Neural cell (in vitro differentiated cells): ENCODE results near the gene WNT3. TPM values are rescaled to one million over a fixed set of nuclear protein-coding genes. Genes with fewer than 3 reads are reported as not detected.

Source experiments
- H2AFZ ChIP-seq: fragments of 200-600, 300-800 bp; sonication (generic), shearing (Covaris generic); 2 replicates; pipeline ENCODE4 v1.6.0; 2014; ENCODE audit warnings: low read depth, mild to moderate bottlenecking, antibody characterized with exemption, low read length, moderate library complexity
- H3F3A ChIP-seq: fragments of 200-600 bp; shearing (Covaris generic); 2 replicates; pipeline ENCODE4 v1.6.1; 2016; ENCODE audit warnings: mild to moderate bottlenecking, moderate library complexity, mixed read lengths, antibody characterized with exemption, low read length; ENCODE audit not compliant: insufficient read depth, poor library complexity, severe bottlenecking
- H3K27ac ChIP-seq: fragments of 200-600, 300-800 bp; sonication (generic), shearing (Covaris generic); 2 replicates; pipeline ENCODE4 v1.5.1; 2014; ENCODE audit warnings: mild to moderate bottlenecking, low read length, moderate library complexity
- H3K27me3 ChIP-seq: fragments of 300-800, 200-600 bp; sonication (generic), shearing (Covaris generic); 2 replicates; pipeline ENCODE4 v1.6.0; 2014; ENCODE audit warnings: mild to moderate bottlenecking, low read depth, low read length, moderate library complexity; ENCODE audit not compliant: insufficient read depth
- H3K36me3 ChIP-seq: fragments of 300-800, 200-600 bp; sonication (generic), shearing (Covaris generic); 2 replicates; pipeline ENCODE4 v1.5.1; 2014; ENCODE audit warnings: mild to moderate bottlenecking, antibody characterized with exemption, low read length, moderate library complexity; ENCODE audit not compliant: insufficient read depth
- H3K4me2 ChIP-seq: fragments of 300-800, 200-600 bp; sonication (generic), shearing (Covaris generic); 2 replicates; pipeline ENCODE4 v1.6.0; 2014; ENCODE audit warnings: mild to moderate bottlenecking, low read length
- H3K4me3 ChIP-seq: fragments of 300-800, 200-600 bp; sonication (generic), shearing (Covaris generic); 2 replicates; pipeline ENCODE4 v1.5.1; 2014; ENCODE audit warnings: mild to moderate bottlenecking, low read length, moderate library complexity
- H3K79me2 ChIP-seq: fragments of 200-600 bp; shearing (Covaris generic); replicated peaks from 2 replicates; pipeline ENCODE4 v1.6.0; 2014; ENCODE audit warnings: mild to moderate bottlenecking, low read length, moderate library complexity; ENCODE audit not compliant: insufficient read depth
- H3K9ac ChIP-seq: fragments of 300-800, 200-600 bp; sonication (generic), shearing (Covaris generic); 2 replicates; pipeline ENCODE4 v1.6.1; 2016; ENCODE audit warnings: mild to moderate bottlenecking, low read length, mixed read lengths
- H3K9me2 ChIP-seq: fragments of 200-600 bp; shearing (Covaris generic); 2 replicates; pipeline ENCODE4 v1.6.1; 2016; ENCODE audit warnings: mild to moderate bottlenecking, low read length, mixed read lengths; ENCODE audit not compliant: insufficient read depth
- H3K9me3 ChIP-seq: fragments of 200-600, 300-800 bp; sonication (generic), shearing (Covaris generic); 2 replicates; pipeline ENCODE4 v1.6.1; 2016; ENCODE audit warnings: mild to moderate bottlenecking, mixed run types, low read length, moderate library complexity, mixed read lengths
- H4K20me1 ChIP-seq: fragments of 200-600 bp; shearing (Covaris generic); 2 replicates; pipeline ENCODE4 v1.6.1; 2016; ENCODE audit warnings: mild to moderate bottlenecking, mixed run types; ENCODE audit not compliant: insufficient read depth
- EP300 ChIP-seq: fragments of 450-650 bp; conservative IDR thresholded peaks from 2 replicates; pipeline ENCODE4 v1.6.1; 2014; ENCODE audit warnings: antibody characterized with exemption, mild to moderate bottlenecking, moderate library complexity; ENCODE audit not compliant: poor library complexity, severe bottlenecking
- EZH2 ChIP-seq: fragments of 200-600, 300-800 bp; shearing (Covaris generic), sonication (generic); IDR thresholded peaks from 2 replicates; pipeline ENCODE4 v1.6.1; 2014; ENCODE audit warnings: antibody characterized with exemption, low read length, borderline replicate concordance, mild to moderate bottlenecking; ENCODE audit not compliant: insufficient read depth, poor library complexity, severe bottlenecking
- MXI1 ChIP-seq: fragments of 450-650 bp; conservative IDR thresholded peaks from 2 replicates; pipeline ENCODE4 v1.6.1; 2014; ENCODE audit warnings: antibody characterized with exemption, mild to moderate bottlenecking; ENCODE audit not compliant: poor library complexity, severe bottlenecking
- POLR2AphosphoS5 ChIP-seq: IDR thresholded peaks from 2 replicates; pipeline ENCODE4 v1.6.1; 2012
- RAD21 ChIP-seq: fragments of 450-650 bp; conservative IDR thresholded peaks from 2 replicates; pipeline ENCODE4 v1.6.1; 2014; ENCODE audit warnings: antibody characterized with exemption, mild to moderate bottlenecking, moderate library complexity
- SMC3 ChIP-seq: fragments of 450-650 bp; conservative IDR thresholded peaks from 2 replicates; pipeline ENCODE4 v1.6.1; 2014; ENCODE audit warnings: antibody characterized with exemption, mild to moderate bottlenecking, moderate library complexity; ENCODE audit not compliant: poor library complexity
- TAF1 ChIP-seq: IDR thresholded peaks from 2 replicates; pipeline ENCODE4 v1.6.1; 2012; ENCODE audit warnings: low read depth
- polyA plus RNA-seq: library from polyadenylated mRNA; depleted of rRNA; stranded (reverse); fragments of >200 nt; gene quantifications from 2 replicates; pipeline ENCODE4 v1.2.3, GENCODE V29; 2014
- TF ChIP-seq, protein P1 (sequence below): fragments of 450-650 bp; IDR thresholded peaks from 2 replicates; pipeline ENCODE4 v1.5.1; 2014; ENCODE audit warnings: antibody characterized with exemption, mild to moderate bottlenecking, moderate library complexity; ENCODE audit not compliant: poor library complexity, severe bottlenecking
- TF ChIP-seq, protein P2 (sequence below): IDR thresholded peaks from 2 replicates; pipeline ENCODE4 v1.6.1; 2012; ENCODE audit warnings: borderline replicate concordance

WNT3 gene
- polyA plus RNA-seq, 1 donor from 2014 or later, result 7.6 TPM

DNA sequence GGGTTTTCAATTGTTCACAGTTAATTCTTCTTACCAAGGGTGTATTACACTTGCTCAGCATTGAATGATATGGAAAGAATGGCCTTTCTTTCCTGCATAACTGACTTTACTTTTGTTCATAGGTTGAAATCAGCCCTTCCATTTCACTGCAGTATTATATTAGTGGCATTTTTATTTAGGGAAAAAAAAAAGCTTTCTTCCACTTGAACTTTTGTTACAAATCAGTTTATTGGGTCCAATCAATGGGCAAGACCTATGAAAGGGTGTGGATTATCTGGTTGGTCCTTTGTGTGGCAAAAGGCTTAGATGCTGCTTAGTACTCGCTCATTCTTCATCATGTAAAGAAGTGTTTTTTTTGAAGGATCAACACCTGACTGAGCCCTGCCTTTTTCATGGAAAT is 74.1 kb downstream of the WNT3 start:
- Histone ChIP-seq H3K9ac (no peak overlapping the region), H3K9me2 (no peaks in the 10 kb centered on the region), H3F3A (no peaks in the 10 kb centered on the region), H4K20me1 (no peaks in the 10 kb centered on the region), H3K9me3 (no peaks in the 10 kb centered on the region), H3K4me2 (no peak overlapping the region), H3K27me3 (no peaks in the 10 kb centered on the region), H3K36me3 (no peaks in the 10 kb centered on the region), H3K27ac (no peak overlapping the region), H3K79me2 (no peaks in the 10 kb centered on the region), H2AFZ (no peak overlapping the region), H3K4me3 (no peak overlapping the region)
- no peak for TF ChIP-seq SMC3
- TF ChIP-seq, protein P1, sequence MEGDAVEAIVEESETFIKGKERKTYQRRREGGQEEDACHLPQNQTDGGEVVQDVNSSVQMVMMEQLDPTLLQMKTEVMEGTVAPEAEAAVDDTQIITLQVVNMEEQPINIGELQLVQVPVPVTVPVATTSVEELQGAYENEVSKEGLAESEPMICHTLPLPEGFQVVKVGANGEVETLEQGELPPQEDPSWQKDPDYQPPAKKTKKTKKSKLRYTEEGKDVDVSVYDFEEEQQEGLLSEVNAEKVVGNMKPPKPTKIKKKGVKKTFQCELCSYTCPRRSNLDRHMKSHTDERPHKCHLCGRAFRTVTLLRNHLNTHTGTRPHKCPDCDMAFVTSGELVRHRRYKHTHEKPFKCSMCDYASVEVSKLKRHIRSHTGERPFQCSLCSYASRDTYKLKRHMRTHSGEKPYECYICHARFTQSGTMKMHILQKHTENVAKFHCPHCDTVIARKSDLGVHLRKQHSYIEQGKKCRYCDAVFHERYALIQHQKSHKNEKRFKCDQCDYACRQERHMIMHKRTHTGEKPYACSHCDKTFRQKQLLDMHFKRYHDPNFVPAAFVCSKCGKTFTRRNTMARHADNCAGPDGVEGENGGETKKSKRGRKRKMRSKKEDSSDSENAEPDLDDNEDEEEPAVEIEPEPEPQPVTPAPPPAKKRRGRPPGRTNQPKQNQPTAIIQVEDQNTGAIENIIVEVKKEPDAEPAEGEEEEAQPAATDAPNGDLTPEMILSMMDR, result no peak
- no peak for TF ChIP-seq EP300
- TF ChIP-seq, protein P2, sequence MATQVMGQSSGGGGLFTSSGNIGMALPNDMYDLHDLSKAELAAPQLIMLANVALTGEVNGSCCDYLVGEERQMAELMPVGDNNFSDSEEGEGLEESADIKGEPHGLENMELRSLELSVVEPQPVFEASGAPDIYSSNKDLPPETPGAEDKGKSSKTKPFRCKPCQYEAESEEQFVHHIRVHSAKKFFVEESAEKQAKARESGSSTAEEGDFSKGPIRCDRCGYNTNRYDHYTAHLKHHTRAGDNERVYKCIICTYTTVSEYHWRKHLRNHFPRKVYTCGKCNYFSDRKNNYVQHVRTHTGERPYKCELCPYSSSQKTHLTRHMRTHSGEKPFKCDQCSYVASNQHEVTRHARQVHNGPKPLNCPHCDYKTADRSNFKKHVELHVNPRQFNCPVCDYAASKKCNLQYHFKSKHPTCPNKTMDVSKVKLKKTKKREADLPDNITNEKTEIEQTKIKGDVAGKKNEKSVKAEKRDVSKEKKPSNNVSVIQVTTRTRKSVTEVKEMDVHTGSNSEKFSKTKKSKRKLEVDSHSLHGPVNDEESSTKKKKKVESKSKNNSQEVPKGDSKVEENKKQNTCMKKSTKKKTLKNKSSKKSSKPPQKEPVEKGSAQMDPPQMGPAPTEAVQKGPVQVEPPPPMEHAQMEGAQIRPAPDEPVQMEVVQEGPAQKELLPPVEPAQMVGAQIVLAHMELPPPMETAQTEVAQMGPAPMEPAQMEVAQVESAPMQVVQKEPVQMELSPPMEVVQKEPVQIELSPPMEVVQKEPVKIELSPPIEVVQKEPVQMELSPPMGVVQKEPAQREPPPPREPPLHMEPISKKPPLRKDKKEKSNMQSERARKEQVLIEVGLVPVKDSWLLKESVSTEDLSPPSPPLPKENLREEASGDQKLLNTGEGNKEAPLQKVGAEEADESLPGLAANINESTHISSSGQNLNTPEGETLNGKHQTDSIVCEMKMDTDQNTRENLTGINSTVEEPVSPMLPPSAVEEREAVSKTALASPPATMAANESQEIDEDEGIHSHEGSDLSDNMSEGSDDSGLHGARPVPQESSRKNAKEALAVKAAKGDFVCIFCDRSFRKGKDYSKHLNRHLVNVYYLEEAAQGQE, result no peak
- no peak for TF ChIP-seq RAD21
- TF ChIP-seq TAF1, result no peak
- TF ChIP-seq MXI1, result no peak
- no peak for TF ChIP-seq EZH2
- TF ChIP-seq POLR2AphosphoS5, result no peak

DNA sequence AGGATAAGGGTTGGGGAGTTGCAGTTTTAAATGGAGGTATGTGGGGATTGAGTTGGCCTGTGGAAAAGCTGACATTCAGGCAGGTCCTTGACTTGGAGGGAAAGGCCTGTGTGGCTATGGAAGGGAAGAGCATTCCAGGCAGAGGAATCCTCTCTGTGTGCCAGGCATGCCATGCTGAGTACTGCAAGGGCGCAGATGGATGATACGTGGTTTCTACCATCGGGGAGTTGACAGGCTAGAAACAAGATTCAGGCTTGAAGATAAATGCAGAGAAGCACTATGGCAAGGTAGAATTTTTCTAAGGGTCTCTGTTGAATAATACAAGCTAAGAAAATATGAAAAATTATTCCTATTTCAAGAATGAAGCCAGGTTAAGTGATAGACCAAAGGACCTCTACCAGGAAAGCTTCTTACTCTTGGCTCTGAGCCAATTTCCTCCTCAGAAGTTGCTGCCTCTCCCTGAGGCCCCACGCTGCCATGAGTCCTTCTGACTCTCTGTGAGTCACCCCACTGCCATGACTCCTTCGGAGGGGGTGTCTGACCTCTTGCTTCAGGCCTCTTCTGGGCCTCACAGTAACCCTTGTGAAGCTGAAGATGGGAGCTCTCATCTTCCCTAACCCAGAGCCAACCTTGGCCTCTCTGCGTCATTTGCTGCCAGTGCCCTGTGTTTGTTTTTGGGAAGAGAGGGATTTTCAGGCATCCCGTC is 75.8 kb downstream of the WNT3 start:
- Histone ChIP-seq H3K9me3 (no peaks in the 10 kb centered on the region), H3K4me3 (no peak overlapping the region), H3K9ac (no peak overlapping the region), H3K36me3 (no peaks in the 10 kb centered on the region), H3K27ac (no peak overlapping the region), H2AFZ (no peak overlapping the region), H3K9me2 (no peaks in the 10 kb centered on the region), H3F3A (no peaks in the 10 kb centered on the region), H3K27me3 (no peaks in the 10 kb centered on the region), H3K4me2 (no peak overlapping the region), H3K79me2 (no peaks in the 10 kb centered on the region), H4K20me1 (no peaks in the 10 kb centered on the region)
- TF ChIP-seq TAF1, result no peak
- TF ChIP-seq, protein P2, result no peak
- TF ChIP-seq, protein P1, result no peak
- no peak for TF ChIP-seq EP300
